ENCODE measurements around the gene GOLM1.
"Not testable (repeated sequence)": the region's sequence is repeated elsewhere in the genome, so short reads cannot be mapped to it uniquely, and the experiment has no call there.

Gene GOLM1

DNA sequence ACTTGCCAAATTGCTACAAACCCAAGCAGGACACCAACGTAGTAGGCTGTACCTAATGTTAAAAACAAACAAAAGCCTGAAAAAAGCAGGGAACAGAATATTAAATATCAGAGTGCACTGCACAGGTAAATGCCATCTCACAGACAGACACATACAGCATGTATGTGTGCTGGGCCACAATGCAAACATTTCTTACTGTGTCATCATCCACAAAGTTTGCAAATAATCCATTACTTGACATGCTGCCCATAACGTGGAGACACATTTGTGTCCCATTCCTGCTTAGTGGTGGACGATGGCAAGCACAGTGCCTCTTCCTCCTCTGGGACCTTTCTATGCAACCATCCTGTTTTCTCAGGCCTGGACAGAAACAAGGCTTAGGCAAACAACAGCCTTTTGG is 44.7 kb downstream of the GOLM1 start:
- no peaks in the 10 kb centered on the region for H3K36me3 ChIP-seq (replicated peaks; ENCODE audit: insufficient read depth, low read length)
- H3K79me2 ChIP-seq (ENCODE audit: low read length) = 0 out of 2 replicates have a peak, but pooled peaks cover 8% of the 10 kb centered on the region
- no peaks in the 10 kb centered on the region for H3K4me1 ChIP-seq (ENCODE audit: low read length)
- no peak overlapping the region for H3K4me2 ChIP-seq (ENCODE audit: low read depth, low read length)
- DNase-seq = no peak
- no peaks in the 10 kb centered on the region for H4K20me1 ChIP-seq (ENCODE audit: insufficient read depth, low read length)
- no peaks in the 10 kb centered on the region for H3K9me2 ChIP-seq (replicated peaks; ENCODE audit: insufficient read depth, low read length)
- H3K9ac ChIP-seq (ENCODE audit: low read length) = no peak overlapping the region
- no peak for TF ChIP-seq EZH2phosphoT487 (IDR thresholded peaks at IDR 0.05; ENCODE audit: low read length)
- TF ChIP-seq, protein P1, sequence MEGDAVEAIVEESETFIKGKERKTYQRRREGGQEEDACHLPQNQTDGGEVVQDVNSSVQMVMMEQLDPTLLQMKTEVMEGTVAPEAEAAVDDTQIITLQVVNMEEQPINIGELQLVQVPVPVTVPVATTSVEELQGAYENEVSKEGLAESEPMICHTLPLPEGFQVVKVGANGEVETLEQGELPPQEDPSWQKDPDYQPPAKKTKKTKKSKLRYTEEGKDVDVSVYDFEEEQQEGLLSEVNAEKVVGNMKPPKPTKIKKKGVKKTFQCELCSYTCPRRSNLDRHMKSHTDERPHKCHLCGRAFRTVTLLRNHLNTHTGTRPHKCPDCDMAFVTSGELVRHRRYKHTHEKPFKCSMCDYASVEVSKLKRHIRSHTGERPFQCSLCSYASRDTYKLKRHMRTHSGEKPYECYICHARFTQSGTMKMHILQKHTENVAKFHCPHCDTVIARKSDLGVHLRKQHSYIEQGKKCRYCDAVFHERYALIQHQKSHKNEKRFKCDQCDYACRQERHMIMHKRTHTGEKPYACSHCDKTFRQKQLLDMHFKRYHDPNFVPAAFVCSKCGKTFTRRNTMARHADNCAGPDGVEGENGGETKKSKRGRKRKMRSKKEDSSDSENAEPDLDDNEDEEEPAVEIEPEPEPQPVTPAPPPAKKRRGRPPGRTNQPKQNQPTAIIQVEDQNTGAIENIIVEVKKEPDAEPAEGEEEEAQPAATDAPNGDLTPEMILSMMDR (IDR thresholded peaks at IDR 0.05; ENCODE audit: low read length) = no peak
- TF ChIP-seq EZH2 (optimal IDR thresholded peaks at IDR 0.05; ENCODE audit: low read depth, low read length) = no peak
- no peaks in the 10 kb centered on the region for H3K9me3 ChIP-seq (replicated peaks; ENCODE audit: insufficient read depth, low read length)
- H3K4me3 ChIP-seq (ENCODE audit: low read length) = no peak overlapping the region
- H3F3A ChIP-seq (ENCODE audit: insufficient read depth, low read length) = no peaks in the 10 kb centered on the region
- no peaks in the 10 kb centered on the region for H3K27me3 ChIP-seq (replicated peaks; ENCODE audit: insufficient read depth, low read length)
- H2AFZ ChIP-seq (ENCODE audit: low read length) = no peak overlapping the region
- no peak overlapping the region for H3K27ac ChIP-seq (ENCODE audit: low read length)

DNA sequence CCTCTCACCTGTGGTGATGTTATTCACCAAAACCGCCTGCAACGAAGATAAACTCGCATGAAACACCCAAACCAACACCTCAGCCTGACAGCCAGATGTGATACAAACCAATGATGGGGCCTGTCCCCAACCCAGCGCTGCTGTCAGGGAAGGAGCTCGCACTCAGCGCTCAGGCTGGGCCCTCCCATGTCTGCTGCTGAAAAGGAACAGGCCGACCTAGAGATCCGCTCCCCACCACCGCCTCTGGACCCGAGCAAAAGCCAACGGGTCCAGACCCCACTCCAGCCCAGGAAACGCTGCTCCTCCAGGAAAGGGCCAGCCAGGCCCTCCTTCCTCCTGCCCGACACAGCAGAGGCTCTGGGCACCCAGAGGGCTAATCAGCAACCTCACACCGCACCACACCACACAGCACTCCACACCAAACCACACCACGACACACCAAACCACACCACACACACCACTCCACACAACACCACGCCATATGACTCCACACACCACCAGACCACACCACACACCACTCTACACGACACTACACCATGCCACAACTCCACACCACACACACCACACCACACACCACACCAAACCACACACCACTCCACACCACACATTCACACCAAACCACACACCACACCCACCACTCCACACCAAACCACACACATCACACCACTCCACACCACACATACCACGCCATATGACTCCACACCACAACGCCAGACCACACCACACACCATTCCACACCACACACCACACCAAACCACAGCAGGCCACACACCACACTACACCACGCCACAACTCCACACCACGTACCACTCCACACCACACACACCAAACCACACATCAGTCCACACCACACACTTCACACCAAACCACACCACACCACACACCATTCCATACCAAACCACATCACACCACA is 46.5 kb downstream of the GOLM1 start:
- Histone ChIP-seq H3K9me3 (replicated peaks; ENCODE audit: insufficient read depth, low read length) (no peaks in the 10 kb centered on the region), H3K27me3 (replicated peaks; ENCODE audit: insufficient read depth, low read length) (no peaks in the 10 kb centered on the region), H3K27ac (ENCODE audit: low read length) (no peak overlapping the region), H3K4me1 (ENCODE audit: low read length) (no peaks in the 10 kb centered on the region), H3K4me2 (ENCODE audit: low read depth, low read length) (no peak overlapping the region), H3K9me2 (replicated peaks; ENCODE audit: insufficient read depth, low read length) (no peaks in the 10 kb centered on the region), H3F3A (ENCODE audit: insufficient read depth, low read length) (no peaks in the 10 kb centered on the region), H3K79me2 (ENCODE audit: low read length) (0 out of 2 replicates have a peak, but pooled peaks cover 8% of the 10 kb centered on the region), H3K4me3 (ENCODE audit: low read length) (no peak overlapping the region), H3K9ac (ENCODE audit: low read length) (no peak overlapping the region), H4K20me1 (ENCODE audit: insufficient read depth, low read length) (no peaks in the 10 kb centered on the region), H3K36me3 (replicated peaks; ENCODE audit: insufficient read depth, low read length) (no peaks in the 10 kb centered on the region), H2AFZ (ENCODE audit: low read length) (no peak overlapping the region)
- DNase-seq = no peak
- TF ChIP-seq EZH2phosphoT487 (IDR thresholded peaks at IDR 0.05; ENCODE audit: low read length) = no peak
- TF ChIP-seq, protein P1 (IDR thresholded peaks at IDR 0.05; ENCODE audit: low read length) = no peak
- TF ChIP-seq EZH2 (optimal IDR thresholded peaks at IDR 0.05; ENCODE audit: low read depth, low read length) = no peak

DNA sequence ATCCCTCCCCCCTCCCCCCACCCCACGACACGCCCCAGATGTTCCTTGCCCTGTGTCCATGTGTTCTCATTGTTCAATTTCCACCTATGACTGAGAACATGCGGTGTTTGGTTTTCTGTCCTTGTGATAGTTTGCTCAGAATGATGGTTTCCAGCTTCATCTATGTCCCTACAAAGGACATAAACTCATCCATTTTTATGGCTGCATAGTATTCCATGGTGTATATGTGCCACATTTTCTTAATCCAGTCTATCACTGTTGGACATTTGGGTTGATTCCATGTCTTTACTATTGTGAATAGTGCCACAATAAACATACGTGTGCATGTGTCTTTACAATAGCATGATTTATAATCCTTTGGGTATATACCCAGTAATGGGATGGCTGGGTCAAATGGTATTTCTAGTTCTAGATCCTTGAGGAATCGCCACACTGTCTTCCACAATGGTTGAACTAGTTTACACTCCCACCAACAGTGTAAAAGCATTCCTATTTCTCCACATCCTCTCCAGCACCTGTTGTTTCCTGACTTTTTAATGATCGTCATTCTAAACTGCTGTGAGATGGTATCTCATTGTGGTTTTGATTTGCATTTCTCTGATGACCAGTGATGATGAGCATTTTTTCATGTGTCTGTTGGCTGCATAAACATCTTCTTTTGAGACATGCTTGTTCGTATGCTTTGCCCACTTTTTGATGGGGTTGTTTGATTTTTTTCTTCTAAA is 51.2 kb downstream of the GOLM1 start:
- not testable (repeated sequence) for H3K9me3 ChIP-seq (replicated peaks; ENCODE audit: insufficient read depth, low read length); H3K4me3 ChIP-seq (ENCODE audit: low read length); H2AFZ ChIP-seq (ENCODE audit: low read length); H3K79me2 ChIP-seq (ENCODE audit: low read length); H3F3A ChIP-seq (ENCODE audit: insufficient read depth, low read length); H4K20me1 ChIP-seq (ENCODE audit: insufficient read depth, low read length); H3K36me3 ChIP-seq (replicated peaks; ENCODE audit: insufficient read depth, low read length); H3K9ac ChIP-seq (ENCODE audit: low read length); H3K27ac ChIP-seq (ENCODE audit: low read length); H3K4me1 ChIP-seq (ENCODE audit: low read length); H3K4me2 ChIP-seq (ENCODE audit: low read depth, low read length); DNase-seq; H3K27me3 ChIP-seq (replicated peaks; ENCODE audit: insufficient read depth, low read length); H3K9me2 ChIP-seq (replicated peaks; ENCODE audit: insufficient read depth, low read length)

All from MM.1S (cell line).